Measurements from ENCODE around the gene MLLT3.

GRCh38 chr9:20622330-20623020 lies at the start of gene MLLT3:
- TF ChIP-seq, protein P1, sequence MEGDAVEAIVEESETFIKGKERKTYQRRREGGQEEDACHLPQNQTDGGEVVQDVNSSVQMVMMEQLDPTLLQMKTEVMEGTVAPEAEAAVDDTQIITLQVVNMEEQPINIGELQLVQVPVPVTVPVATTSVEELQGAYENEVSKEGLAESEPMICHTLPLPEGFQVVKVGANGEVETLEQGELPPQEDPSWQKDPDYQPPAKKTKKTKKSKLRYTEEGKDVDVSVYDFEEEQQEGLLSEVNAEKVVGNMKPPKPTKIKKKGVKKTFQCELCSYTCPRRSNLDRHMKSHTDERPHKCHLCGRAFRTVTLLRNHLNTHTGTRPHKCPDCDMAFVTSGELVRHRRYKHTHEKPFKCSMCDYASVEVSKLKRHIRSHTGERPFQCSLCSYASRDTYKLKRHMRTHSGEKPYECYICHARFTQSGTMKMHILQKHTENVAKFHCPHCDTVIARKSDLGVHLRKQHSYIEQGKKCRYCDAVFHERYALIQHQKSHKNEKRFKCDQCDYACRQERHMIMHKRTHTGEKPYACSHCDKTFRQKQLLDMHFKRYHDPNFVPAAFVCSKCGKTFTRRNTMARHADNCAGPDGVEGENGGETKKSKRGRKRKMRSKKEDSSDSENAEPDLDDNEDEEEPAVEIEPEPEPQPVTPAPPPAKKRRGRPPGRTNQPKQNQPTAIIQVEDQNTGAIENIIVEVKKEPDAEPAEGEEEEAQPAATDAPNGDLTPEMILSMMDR (conservative IDR thresholded peaks at IDR 0.05 in 1 of 2, IDR thresholded peaks at IDR 0.05 in 1 of 2; ENCODE audit: low read depth in 1 of 2, low read length in 2 of 2) = no peak
- no peak for TF ChIP-seq EZH2 (IDR thresholded peaks at IDR 0.05; ENCODE audit: low read length, missing control alignments)
